HL-60/S4 treated with phorbol 12-myristate 13-acetate at 8.2 ng/mL for 4 days and 3 days (cell line): ENCODE results near the gene TRAF2.
"Not testable (repeated sequence)": the region's sequence is repeated elsewhere in the genome, so short reads cannot be mapped to it uniquely, and the experiment has no call there.

Experiments used
- in situ Hi-C: fragments of 300-500 bp; cut with MboI; formaldehyde crosslinking; loops from 2 replicates; pipeline ENCODE4 v1.15.0; 2022; ENCODE audit warnings: low sequenced_read_pairs

The TRAF2 gene

DNA sequence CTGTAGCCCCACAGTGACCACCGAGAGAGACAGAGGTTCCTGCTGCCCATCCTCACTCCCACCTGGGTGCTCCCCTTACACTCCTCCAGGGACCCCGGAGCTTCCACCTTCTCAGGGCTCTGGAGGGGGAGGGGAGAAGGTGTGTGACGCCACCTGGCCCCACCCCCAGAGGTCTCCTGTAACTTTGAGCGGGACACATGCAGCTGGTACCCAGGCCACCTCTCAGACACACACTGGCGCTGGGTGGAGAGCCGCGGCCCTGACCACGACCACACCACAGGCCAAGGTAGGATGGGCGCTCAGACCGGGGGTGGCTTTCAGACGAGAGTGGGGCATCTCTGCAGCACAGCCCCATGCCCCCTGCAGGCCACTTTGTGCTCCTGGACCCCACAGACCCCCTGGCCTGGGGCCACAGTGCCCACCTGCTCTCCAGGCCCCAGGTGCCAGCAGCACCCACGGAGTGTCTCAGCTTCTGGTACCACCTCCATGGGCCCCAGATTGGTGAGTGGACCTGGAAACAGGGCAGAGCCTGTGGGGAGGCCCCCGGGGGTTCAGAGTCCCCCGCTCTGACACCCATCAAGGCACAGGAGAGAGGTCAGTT is 29.7 kb upstream of the TRAF2 start:
- in situ Hi-C loops = no loop called here

DNA sequence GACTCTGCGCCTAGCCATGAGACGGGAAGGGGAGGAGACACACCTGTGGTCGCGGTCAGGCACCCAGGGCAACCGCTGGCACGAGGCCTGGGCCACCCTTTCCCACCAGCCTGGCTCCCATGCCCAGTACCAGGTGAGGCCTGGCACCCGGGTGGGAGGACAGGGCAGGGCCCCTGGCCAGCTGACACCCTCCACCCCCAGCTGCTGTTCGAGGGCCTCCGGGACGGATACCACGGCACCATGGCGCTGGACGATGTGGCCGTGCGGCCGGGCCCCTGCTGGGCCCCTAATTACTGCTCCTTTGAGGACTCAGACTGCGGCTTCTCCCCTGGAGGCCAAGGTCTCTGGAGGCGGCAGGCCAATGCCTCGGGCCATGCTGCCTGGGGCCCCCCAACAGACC is 29.1 kb upstream of the TRAF2 start:
- in situ Hi-C loops = no loop called here

DNA sequence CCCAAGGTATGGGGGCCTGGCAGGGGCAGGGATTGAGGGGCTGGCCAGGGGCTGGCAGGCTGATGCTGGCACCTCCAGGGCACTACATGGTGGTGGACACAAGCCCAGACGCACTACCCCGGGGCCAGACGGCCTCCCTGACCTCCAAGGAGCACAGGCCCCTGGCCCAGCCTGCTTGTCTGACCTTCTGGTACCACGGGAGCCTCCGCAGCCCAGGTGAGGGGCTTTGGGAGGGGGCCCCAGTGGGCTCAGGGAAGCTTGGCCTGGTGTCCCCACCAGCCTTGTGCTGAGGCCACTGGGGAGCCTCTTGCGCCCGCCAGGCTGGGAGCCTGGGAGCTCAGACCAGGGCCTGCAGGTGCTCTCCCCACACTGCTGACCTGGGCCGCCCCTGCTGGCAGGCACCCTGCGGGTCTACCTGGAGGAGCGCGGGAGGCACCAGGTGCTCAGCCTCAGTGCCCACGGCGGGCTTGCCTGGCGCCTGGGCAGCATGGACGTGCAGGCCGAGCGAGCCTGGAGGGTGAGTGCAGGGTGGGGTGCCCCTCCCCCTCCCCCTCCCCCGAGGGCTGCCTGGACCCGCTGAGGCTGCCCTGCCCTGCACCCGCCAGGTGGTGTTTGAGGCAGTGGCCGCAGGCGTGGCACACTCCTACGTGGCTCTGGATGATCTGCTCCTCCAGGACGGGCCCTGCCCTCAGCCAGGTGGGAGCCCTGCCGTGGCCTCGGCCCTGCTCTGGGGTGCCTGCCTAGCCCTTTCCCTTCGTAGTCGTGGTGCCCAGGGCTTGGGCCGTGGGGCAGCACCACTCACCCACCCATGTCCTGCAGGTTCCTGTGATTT is 28.5 kb upstream of the TRAF2 start:
- in situ Hi-C loops = no loop called here

DNA sequence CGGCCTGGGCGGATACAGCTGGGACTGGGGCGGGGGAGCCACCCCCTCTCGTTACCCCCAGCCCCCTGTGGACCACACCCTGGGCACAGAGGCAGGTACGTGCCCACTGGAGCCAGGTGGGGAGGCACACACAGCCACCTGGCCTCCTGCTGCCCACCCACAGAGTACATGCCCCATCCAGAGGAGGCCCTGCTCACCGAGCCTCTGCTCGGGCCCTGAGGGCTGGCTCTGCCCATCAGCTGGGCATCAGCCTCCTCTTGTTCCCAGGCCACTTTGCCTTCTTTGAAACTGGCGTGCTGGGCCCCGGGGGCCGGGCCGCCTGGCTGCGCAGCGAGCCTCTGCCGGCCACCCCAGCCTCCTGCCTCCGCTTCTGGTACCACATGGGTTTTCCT is 27.9 kb upstream of the TRAF2 start:
- in situ Hi-C loops = no loop called here

DNA sequence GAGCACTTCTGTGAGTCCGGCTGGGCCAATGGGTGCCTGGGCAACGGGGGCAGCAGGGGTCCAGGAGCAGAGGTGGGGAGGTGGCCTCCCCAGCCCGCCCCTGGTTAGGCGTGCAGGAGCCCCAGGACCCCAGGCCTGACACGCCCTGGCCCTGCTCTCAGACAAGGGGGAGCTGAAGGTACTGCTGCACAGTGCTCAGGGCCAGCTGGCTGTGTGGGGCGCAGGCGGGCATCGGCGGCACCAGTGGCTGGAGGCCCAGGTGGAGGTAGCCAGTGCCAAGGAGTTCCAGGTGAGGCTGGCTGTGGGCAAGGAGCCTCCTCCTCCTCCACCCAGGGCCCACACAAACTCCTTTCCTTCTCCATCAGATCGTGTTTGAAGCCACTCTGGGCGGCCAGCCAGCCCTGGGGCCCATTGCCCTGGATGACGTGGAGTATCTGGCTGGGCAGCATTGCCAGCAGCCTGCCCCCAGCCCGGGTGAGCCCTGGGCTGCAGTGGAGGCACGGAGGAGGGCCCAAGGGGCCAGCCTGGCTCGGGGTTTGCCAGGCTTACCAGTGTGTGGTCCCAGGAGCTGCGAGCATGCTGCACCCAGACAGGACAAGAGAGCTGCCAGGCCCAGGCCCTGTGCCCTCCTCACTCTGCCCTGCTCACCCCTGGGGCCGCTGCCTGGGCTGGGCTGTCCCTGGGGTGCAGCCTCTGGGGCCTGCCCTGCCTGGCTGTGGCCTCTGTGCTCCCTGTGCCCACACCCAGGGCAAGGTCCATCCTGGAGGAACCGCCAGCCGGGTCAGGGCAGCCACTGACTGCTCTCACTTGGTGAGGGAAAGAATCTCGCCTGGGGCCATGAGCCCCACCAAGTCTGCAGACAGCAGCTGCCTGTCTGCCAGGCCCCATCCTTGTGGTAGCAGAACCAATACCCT is 27.2 kb upstream of the TRAF2 start:
- in situ Hi-C loops = no loop called here

DNA sequence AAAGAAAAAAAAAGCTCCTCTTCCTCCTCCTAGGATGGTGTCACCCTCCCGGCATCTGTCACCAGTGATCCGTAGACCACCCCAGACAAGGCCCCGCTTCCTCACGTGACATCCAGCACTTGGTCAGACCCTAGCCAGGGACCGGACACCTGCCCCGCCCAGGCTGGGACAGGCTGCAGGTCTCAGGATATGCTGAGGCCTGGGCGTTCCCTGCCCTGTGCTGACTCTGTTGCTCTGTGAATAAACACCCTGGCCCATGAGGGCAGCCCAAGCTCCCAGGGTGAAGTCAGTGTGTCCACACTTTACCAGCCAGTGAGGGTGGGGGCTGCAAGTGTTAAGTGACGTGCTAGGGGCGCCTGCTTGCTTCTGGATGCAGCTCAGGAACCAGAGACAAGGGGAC is 25.8 kb upstream of the TRAF2 start:
- in situ Hi-C loops = no loop called here

DNA sequence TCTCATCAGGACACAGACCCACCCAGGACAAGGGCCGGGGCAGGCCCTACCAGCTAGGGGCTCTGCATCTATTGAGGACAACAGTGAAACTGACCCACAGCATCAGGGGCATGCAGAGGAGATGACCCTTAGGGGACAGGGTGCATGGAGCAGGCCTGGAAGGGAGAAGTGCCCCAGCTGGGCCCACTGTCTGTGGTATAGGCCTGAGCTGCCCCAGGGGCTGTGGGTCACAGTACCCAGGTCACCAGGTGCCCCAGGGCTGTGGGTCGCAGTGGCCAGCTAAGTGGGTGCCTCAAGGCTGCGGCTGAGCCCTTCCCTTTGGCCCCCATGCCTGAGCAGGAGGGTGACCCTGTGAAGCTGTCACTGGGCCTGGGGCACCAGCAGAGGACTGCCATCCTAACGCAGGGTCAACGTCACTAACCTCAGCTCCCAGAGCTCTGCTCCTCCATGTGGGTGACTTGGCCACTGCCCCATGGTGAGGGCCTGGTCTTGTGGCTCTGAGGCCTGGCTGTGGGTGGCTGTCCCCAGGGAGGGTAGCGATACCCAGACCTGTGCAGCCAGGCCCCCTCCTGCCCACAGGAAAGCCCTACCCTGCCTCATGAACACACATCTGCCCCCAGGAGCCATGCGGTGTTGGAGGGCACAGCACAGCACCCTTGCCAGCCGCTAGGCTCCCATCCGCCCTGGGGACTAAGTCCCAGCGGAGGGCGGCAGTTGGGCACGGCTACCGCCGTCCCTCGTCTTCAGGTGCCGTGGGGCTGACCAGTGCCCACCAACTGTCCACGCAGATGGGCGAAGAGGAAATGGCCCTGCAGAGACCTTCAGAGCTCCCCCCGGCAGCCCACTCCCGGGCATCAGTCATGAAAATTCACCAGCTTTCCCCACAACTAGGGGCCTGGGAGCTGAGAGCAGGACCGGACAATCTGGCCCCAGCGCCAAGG is 25.1 kb upstream of the TRAF2 start:
- in situ Hi-C loops = no loop called here

DNA sequence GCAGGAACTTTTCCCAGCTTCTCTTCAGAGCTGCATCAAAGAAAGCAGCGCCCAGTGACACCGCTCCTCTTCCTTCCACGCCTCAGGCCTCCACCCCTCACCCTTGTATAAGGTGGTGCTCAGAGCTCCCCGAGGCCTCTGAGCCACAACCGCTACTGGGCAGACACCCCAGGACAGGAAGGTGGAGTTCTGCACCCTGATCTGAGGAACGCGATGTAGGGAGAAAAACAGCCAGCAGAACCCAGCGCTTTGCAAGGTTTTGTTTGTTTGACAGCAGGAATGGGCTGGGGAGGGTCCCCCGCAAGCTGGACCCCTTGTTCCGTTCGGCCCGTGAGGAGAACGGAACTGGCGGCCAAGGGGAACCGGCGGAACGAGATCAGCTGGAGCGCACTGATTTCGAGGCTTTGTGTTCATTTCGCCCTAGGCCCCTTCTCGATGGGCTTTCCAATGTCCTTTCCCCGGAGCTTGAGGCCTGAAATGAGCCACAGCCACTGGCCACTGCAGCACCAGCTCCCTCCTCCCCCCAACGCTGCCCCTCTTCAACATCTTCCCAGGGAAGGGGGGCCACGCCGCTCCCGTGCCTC is 24.4 kb upstream of the TRAF2 start:
- in situ Hi-C loops = no loop called here

DNA sequence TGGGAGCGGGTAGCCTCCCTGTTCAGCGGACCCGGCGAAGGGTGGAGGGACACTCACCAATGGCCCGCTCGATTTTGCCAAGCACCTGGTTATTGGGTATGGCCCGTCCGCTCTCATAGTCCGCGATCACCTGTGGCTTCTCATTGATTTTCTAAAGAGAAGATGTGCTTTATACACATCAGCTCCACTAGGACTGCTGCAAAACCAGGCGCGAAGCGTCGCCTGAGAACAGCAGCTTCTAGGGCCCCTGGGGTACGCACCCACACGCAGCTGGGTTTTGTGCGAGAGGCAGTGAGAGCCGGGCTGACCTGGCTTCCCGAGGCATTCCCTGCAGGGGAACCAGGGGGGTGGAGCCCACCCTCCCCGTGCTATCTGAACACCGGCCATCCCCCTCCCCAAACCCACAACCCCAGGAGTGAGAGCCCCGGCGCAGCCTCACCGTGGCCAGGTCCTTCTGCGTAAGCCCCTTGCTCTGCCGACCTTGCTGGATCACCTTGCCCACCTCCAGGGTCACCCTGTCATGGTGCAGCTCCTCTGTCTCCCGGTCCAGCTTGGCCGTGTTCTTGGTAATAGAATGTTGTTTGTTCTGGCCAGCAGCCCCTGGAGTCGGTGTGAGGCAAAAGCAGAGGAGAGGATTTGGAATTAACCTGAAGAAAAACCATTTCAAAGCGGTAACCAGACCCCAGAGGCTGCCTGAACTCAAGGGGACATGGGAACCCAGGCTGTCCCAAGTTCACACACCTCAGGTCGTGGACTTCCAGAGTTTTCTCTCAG is 23.3 kb upstream of the TRAF2 start:
- in situ Hi-C loops = no loop called here

DNA sequence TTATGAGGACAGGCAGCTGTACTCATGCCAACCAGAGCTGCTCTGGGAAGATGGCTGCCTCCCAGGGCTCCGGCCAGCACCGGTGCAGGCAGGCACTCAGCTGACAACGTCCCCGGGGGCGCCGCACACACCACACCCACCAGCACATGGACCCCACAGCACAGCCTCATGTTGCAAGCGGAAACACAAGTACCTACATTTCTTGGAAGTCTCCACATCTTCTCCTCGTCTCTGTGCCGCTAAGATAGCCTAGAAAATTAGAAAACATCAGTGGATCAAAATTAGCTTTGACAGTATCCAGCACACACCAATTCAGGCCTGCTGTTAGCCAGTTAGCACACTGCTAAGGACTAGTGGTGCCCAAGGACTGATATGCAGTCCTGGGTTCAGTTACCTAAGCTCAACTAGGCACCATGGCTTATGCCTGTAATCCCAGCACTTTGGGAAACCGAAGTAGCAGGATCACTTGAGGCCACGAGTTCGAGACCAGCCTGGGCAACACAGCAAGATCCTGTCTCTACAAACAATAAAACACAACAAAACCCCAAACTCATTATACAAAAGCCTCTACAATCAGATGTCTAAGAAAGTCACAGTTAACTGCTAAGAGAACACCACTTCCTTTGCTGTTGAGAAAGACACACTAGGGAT is 22.6 kb upstream of the TRAF2 start:
- in situ Hi-C loops = no loop called here

DNA sequence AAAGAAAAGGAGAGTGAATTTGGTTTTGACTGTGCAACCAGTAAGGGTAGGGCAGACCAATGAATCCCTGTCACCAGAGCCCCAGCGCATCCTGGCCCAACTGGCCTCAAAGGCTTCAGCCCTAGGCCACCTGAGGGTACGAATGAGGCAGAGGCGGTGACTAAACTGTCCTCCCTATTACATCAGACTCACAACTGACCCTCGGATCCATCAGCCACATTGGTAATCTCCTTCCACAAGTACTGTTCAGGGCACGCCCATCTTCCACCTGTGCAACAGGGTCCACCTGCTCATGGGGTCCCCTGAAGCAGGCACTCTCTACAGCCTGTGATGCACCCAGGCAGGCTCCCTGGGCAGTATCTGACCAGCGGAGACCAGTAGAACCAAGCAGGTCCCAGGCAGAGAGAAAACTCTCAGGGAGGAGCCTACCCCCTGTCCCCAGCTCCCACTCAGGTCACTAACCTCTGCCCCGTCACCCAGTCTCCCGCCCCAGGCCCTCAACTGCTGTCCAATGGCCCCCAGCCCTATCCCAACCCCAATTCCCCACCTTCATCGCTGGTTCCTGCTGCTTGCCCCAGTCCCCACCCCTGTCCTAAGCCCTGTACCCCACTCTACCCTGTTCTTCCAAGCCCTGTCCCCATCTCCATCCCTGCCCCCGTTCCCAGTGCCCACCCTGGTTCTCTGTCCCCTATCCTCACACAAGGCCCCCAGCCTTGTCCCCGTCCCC is 21.1 kb upstream of the TRAF2 start:
- in situ Hi-C loops = no loop called here

DNA sequence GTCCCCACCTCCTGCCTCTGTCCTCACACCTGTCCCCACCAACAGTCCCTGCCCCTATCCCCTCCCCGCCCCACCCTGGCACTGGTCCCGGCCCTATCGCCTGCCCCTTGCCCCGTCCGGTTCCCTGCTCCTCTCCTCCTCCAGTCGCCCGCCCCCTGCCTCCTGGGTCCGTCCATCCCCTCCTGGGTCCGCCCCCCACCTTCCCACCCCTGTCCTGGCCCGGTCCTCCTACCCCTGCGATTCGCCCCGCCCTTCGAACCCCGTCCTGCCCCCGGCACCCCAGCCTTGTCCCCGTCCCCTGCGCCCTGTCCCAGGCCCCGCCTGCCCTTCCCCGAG is 20.6 kb upstream of the TRAF2 start:
- in situ Hi-C loops = no loop called here

DNA sequence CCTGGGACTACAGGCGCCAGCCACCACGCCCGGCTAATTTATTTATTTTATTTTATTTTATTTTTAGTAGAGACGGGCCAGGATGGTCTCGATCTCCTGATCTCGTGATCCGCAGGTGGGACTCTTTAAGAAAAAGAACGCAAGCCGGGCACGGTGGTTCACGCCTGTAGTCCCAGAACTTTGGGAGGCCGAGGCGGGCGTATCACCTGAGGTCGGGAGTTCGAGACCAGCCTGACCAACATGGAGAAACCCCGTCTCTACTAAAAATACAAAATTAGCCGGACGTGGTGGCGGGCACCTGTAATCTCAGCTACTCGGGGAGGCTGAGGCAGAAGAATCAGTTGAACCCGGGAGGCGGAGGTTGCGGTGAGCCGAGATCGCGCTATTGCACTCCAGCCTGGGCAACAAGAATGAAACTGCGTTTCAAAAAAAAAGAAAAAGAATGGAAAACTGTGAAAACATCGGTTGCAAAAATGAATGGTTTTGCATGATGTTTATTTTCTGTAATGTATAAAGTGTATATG is 19.4 kb upstream of the TRAF2 start:
- in situ Hi-C loops = not testable (repeated sequence)

DNA sequence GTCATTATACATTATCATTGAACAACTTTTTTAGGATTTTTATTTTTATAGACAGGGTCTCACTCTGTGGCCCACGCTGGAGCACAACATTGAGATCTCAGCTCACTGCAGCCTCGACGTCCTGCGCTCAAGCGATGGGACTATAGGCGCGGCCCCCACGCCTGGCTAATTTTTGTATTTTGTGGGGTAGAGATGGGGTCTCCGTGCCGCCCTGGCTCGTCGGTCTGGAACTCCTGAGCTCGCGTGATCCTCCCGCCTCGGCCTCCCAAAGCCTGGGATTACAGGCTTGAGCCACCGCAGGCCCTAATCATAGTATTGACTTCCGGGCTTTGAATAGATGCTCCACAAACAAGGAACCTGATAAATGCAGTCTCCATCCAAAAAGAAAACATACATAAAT is 18.8 kb upstream of the TRAF2 start:
- in situ Hi-C loops = no loop called here

DNA sequence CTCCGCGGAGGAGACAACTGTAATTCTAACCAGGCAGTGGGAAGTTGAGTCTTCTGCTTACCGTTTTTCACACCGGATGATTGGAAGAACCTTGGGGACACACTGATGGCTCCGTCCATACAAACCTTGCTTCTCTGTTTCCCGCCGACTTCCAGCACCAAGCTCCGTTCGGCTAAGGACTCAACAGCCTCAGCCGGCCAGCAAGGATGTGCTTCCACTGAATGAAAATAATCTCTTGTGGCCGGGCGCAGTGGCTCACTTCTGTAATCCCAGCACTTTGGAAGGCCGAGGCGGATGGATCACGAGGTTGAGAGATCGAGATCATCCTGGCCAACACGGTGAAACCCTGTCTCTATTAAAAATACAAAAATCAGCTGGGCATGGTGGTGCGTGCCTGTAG is 18.4 kb upstream of the TRAF2 start:
- in situ Hi-C loops = no loop called here

DNA sequence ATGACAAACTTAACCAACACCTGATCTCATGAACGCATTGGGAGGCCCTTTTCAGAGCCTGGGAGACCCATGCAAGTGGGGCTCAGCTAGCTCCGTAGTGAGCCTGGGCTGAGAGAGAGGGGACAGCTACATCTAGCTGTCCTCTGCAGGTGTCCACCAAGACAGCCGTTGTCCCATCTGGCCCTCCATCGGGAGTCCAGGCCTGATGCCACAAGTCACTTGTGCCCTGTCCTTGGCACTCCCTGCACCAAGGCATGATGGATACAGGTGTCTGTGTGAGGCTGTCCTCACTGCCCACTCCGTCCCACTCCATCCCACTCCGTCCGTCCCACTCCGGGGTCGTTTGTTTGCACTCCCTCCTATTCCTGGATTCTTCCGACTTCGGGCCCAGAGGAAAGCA is 17.7 kb upstream of the TRAF2 start:
- in situ Hi-C loops = no loop called here

DNA sequence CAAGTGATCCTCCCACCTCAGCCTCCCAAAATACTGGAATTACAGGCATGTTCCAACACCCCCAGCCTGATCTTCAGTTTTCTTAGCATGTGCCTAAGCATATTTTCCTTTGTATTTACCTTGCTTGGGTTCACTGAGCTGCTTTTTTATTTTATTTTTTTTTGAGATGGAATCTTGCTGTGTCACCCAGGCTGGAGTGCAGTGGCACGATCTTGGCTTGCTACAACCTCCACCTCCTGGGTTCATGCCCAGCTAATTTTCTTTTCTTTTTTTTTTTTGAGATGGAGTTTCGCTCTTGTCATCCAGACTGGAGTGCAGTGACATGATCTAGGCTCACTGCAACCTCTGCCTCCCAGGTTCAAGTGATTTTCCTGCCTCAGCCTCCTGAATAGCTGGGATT is 16.7 kb upstream of the TRAF2 start:
- in situ Hi-C loops = not testable (repeated sequence)

DNA sequence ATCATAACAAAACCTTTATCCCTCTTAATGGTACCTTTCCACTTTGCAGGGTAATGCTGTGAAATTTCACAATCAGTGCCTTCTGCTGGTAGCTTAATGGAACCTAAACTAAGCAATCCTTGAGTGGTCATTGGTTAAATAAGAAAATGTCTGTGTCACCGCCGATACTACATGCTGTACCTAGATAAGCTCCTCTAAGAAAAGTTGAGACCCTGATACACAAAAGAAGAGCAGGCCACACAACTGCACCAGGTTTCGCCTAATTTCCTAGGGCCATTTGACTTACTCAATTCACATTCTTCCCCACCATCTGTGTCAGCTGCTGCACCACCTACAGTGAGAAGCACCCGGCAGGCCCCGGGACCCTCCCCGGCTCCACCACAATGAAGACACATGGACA is 11.2 kb upstream of the TRAF2 start:
- in situ Hi-C loops = no loop called here
